HepG2 (cell line): ENCODE results near the gene ZFR. TPM values are rescaled to one million over a fixed set of nuclear protein-coding genes. Genes with fewer than 3 reads are reported as not detected.
A peak's percentile ranks its signal among the peaks of the same experiment; 100 is the strongest.

ENCODE experiments used
- CC2D1A ChIP-seq: sonication (generic); formaldehyde crosslinking; IDR thresholded peaks from 2 replicates; pipeline ENCODE4 v1.8.1; 2023; ENCODE audit warnings: mild to moderate bottlenecking, missing genetic modification reagents
- CHCHD3 ChIP-seq: sonication (generic); formaldehyde crosslinking; IDR thresholded peaks from 2 replicates; pipeline ENCODE4 v1.8.0; 2022; ENCODE audit warnings: mild to moderate bottlenecking, missing genetic modification reagents, moderate library complexity
- ELF3 ChIP-seq: IDR thresholded peaks from 2 replicates; pipeline ENCODE4 v1.6.1; 2016; ENCODE audit warnings: missing genetic modification reagents, missing compliant biosample characterization
- FOXK2 ChIP-seq: fragments of 450-650 bp; IDR thresholded peaks from 2 replicates; pipeline ENCODE4 v1.6.1; 2016
- ISL2 ChIP-seq: sonication (generic); formaldehyde crosslinking; IDR thresholded peaks from 2 replicates; pipeline ENCODE4 v1.5.0; 2020; ENCODE audit warnings: missing genetic modification reagents
- JUN ChIP-seq: sonication (generic); formaldehyde crosslinking; IDR thresholded peaks from 2 replicates; pipeline ENCODE4 v1.4.0; 2020; ENCODE audit warnings: mild to moderate bottlenecking, missing genetic modification reagents
- KDM2A ChIP-seq: sonication (generic); formaldehyde crosslinking; IDR thresholded peaks from 2 replicates; pipeline ENCODE4 v1.4.0; 2020; ENCODE audit warnings: low read depth, missing genetic modification reagents, borderline replicate concordance
- MTF2 ChIP-seq: sonication (generic); formaldehyde crosslinking; IDR thresholded peaks from 2 replicates; pipeline ENCODE4 v1.5.0; 2020; ENCODE audit warnings: missing genetic modification reagents, borderline replicate concordance
- PREB ChIP-seq: sonication (generic); formaldehyde crosslinking; IDR thresholded peaks from 2 replicates; pipeline ENCODE4 v1.4.0; 2020; ENCODE audit warnings: missing genetic modification reagents
- RARG ChIP-seq: sonication (generic); formaldehyde crosslinking; IDR thresholded peaks from 2 replicates; pipeline ENCODE4 v1.4.0; 2020; ENCODE audit warnings: low read depth, mild to moderate bottlenecking, missing genetic modification reagents
- SMC3 ChIP-seq: IDR thresholded peaks from 2 replicates; pipeline ENCODE4 v1.6.1; 2011; ENCODE audit warnings: low read length, improper control_type of control experiment
- SRSF9 ChIP-seq: fragments of 200-400 bp; formaldehyde crosslinking; IDR thresholded peaks from 2 replicates; pipeline ENCODE4 v1.6.1; 2018; ENCODE audit warnings: borderline replicate concordance, mild to moderate bottlenecking, low read depth, low read length; ENCODE audit not compliant: insufficient read depth, poor library complexity, severe bottlenecking
- SSRP1 ChIP-seq: IDR thresholded peaks from 2 replicates; pipeline ENCODE4 v1.6.1; 2016; ENCODE audit warnings: control low read depth
- ZNF33B ChIP-seq: sonication (generic); formaldehyde crosslinking; IDR thresholded peaks from 2 replicates; pipeline ENCODE4 v1.5.1; 2020; ENCODE audit warnings: mild to moderate bottlenecking, missing genetic modification reagents
- ZNF343 ChIP-seq: sonication (generic); formaldehyde crosslinking; IDR thresholded peaks from 2 replicates; pipeline ENCODE4 v1.4.0; 2020; ENCODE audit warnings: mild to moderate bottlenecking, missing genetic modification reagents
- ZNF431 ChIP-seq: sonication (generic); formaldehyde crosslinking; IDR thresholded peaks from 2 replicates; pipeline ENCODE4 v1.9.0; 2022; ENCODE audit warnings: missing genetic modification reagents, low read depth, mild to moderate bottlenecking, borderline replicate concordance
- ZNF44 ChIP-seq: sonication (generic); formaldehyde crosslinking; IDR thresholded peaks from 2 replicates; pipeline ENCODE4 v1.5.1; 2020; ENCODE audit warnings: mild to moderate bottlenecking, missing genetic modification reagents
- ZNF547 ChIP-seq: sonication (generic); formaldehyde crosslinking; IDR thresholded peaks from 2 replicates; pipeline ENCODE4 v1.5.1; 2020; ENCODE audit warnings: mild to moderate bottlenecking, missing genetic modification reagents
- ZNF549 ChIP-seq: sonication (generic); formaldehyde crosslinking; IDR thresholded peaks from 2 replicates; pipeline ENCODE4 v1.5.0; 2020; ENCODE audit warnings: missing genetic modification reagents
- ZNF619 ChIP-seq: sonication (generic); formaldehyde crosslinking; IDR thresholded peaks from 2 replicates; pipeline ENCODE4 v1.4.0; 2020; ENCODE audit warnings: mild to moderate bottlenecking, missing genetic modification reagents
- ZNF883 ChIP-seq: sonication (generic); formaldehyde crosslinking; IDR thresholded peaks from 2 replicates; pipeline ENCODE4 v1.5.1; 2020; ENCODE audit warnings: mild to moderate bottlenecking, missing genetic modification reagents; ENCODE audit errors: not compliant biosample characterization
- polyA plus RNA-seq, 8 experiments: library from polyadenylated mRNA; depleted of rRNA in 3 of 8; stranded (reverse) in 7 of 8; unstranded in 1 of 8; fragments of >200 nt; fragmentation: Illumina TruSeq in 4 of 8; extraction: Trizol in 4 of 8; gene quantifications; 2 replicates each; pipeline versions ENCODE4 v1.2.1 to v1.2.3, GENCODE V29; 2011 to 2016; ENCODE audit warnings: low read depth in 4 of 8, missing spikeins in 1 of 8, mixed read lengths in 1 of 8; ENCODE audit not compliant: insufficient read depth in 1 of 8
- total RNA-seq, 5 experiments: library from RNA; depleted of rRNA; stranded (reverse); fragments of >200 nt; fragmentation: Illumina TruSeq; extraction: Trizol; gene quantifications; 2 replicates each; pipeline ENCODE4 v1.2.3, GENCODE V29; 2016; ENCODE audit warnings: low read depth in 1 of 5
- TF ChIP-seq, protein P1 (sequence below): sonication (generic); formaldehyde crosslinking; IDR thresholded peaks from 2 replicates; pipeline ENCODE4 v1.4.0; 2020; ENCODE audit warnings: missing genetic modification reagents
- TF ChIP-seq, protein P2 (sequence below): sonication (generic); formaldehyde crosslinking; IDR thresholded peaks from 2 replicates; pipeline ENCODE4 v1.4.0; 2020; ENCODE audit warnings: low read depth, mild to moderate bottlenecking, missing genetic modification reagents
- TF ChIP-seq, protein P3 (sequence below): sonication (generic); formaldehyde crosslinking; IDR thresholded peaks from 2 replicates; pipeline ENCODE4 v1.4.0; 2020; ENCODE audit warnings: mild to moderate bottlenecking, missing genetic modification reagents
- TF ChIP-seq, protein P4 (sequence below): sonication (generic); formaldehyde crosslinking; IDR thresholded peaks from 2 replicates; pipeline ENCODE4 v1.9.0; 2021; ENCODE audit warnings: missing genetic modification reagents, borderline replicate concordance

Gene ZFR
- total and polyA plus RNA-seq, 2 of the 13 experiments (the other 11 are each of a cell fraction or from before 2014, with no cell fraction given), result 89.0 to 92.8 TPM

GRCh38 chr5:32444431-32445286 lies at the start of gene ZFR (continued):
- TF ChIP-seq, protein P1, sequence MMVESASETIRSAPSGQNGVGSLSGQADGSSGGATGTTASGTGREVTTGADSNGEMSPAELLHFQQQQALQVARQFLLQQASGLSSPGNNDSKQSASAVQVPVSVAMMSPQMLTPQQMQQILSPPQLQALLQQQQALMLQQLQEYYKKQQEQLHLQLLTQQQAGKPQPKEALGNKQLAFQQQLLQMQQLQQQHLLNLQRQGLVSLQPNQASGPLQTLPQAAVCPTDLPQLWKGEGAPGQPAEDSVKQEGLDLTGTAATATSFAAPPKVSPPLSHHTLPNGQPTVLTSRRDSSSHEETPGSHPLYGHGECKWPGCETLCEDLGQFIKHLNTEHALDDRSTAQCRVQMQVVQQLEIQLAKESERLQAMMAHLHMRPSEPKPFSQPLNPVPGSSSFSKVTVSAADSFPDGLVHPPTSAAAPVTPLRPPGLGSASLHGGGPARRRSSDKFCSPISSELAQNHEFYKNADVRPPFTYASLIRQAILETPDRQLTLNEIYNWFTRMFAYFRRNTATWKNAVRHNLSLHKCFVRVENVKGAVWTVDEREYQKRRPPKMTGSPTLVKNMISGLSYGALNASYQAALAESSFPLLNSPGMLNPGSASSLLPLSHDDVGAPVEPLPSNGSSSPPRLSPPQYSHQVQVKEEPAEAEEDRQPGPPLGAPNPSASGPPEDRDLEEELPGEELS (CRISPR knock-in tag), result peak; percentile 42; the same call in 1 of the 2 replicates
- TF ChIP-seq, protein P2, sequence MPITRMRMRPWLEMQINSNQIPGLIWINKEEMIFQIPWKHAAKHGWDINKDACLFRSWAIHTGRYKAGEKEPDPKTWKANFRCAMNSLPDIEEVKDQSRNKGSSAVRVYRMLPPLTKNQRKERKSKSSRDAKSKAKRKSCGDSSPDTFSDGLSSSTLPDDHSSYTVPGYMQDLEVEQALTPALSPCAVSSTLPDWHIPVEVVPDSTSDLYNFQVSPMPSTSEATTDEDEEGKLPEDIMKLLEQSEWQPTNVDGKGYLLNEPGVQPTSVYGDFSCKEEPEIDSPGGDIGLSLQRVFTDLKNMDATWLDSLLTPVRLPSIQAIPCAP (CRISPR knock-in tag), result no peak
- TF ChIP-seq CHCHD3 (CRISPR knock-in tag) (peak; percentile 84; the same call in 1 of the 2 replicates), SRSF9 (no peak), ZNF883 (peak; percentile 84), PREB (CRISPR knock-in tag) (no peak), ZNF44 (no peak), ZNF343 (CRISPR knock-in tag) (peak; percentile 71), JUN (no peak), MTF2 (CRISPR knock-in tag) (no peak), ELF3 (CRISPR knock-in tag) (no peak), ZNF33B (CRISPR knock-in tag) (peak; percentile 59), ZNF547 (CRISPR knock-in tag) (peak; percentile 90), FOXK2 (no peak), ZNF431 (CRISPR knock-in tag) (no peak; the same call in 1 of the 2 replicates), CC2D1A (CRISPR knock-in tag) (no peak), SSRP1 (CRISPR knock-in tag) (no peak), SMC3 (no peak), ZNF549 (CRISPR knock-in tag) (no peak), ZNF619 (CRISPR knock-in tag) (peak; percentile 75), ISL2 (CRISPR knock-in tag) (no peak), RARG (no peak), KDM2A (CRISPR knock-in tag) (peak; percentile 84)
- TF ChIP-seq, protein P3, sequence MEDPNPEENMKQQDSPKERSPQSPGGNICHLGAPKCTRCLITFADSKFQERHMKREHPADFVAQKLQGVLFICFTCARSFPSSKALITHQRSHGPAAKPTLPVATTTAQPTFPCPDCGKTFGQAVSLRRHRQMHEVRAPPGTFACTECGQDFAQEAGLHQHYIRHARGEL (CRISPR knock-in tag), result no peak
- TF ChIP-seq, protein P4, sequence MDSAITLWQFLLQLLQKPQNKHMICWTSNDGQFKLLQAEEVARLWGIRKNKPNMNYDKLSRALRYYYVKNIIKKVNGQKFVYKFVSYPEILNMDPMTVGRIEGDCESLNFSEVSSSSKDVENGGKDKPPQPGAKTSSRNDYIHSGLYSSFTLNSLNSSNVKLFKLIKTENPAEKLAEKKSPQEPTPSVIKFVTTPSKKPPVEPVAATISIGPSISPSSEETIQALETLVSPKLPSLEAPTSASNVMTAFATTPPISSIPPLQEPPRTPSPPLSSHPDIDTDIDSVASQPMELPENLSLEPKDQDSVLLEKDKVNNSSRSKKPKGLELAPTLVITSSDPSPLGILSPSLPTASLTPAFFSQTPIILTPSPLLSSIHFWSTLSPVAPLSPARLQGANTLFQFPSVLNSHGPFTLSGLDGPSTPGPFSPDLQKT (CRISPR knock-in tag), result no peak
